Natural killer cell (primary cell): ENCODE measurements around the gene CTDP1. TPM values are rescaled to one million over a fixed set of nuclear protein-coding genes. Genes with fewer than 3 reads are reported as not detected.

Experiments
- ATAC-seq, 3 donors: fragments of 150-1000 bp in 2 of 3; fragments of 200-7000 bp in 1 of 3; cut with Tn5 transposase; 1 replicate in 1 of 3; 2 replicates in 2 of 3; pipeline ENCODE4 v1.10.0; 2021; ENCODE audit warnings: mild to moderate bottlenecking in 2 of 3, moderate library complexity in 2 of 3
- DNase-seq, 2 donors: peaks; one replicate each; pipeline versions ENCODE4 v3.0.0 to v3.0.0-alpha.2; 2013 to 2021; ENCODE audit warnings: mixed read lengths in 1 of 2
- H3K27ac ChIP-seq: one replicate; pipeline ENCODE4 v1.5.1; 2013; ENCODE audit warnings: mild to moderate bottlenecking, low read length
- H3K27me3 ChIP-seq: one replicate; pipeline ENCODE4 v1.6.1; 2013; ENCODE audit warnings: low read length; ENCODE audit not compliant: control insufficient read depth, insufficient read depth
- H3K36me3 ChIP-seq: one replicate; pipeline ENCODE4 v1.6.1; 2013; ENCODE audit warnings: low read length; ENCODE audit not compliant: control insufficient read depth, insufficient read depth
- H3K4me1 ChIP-seq: one replicate; pipeline ENCODE4 v1.6.1; 2013; ENCODE audit warnings: low read length; ENCODE audit not compliant: control insufficient read depth, insufficient read depth
- H3K4me3 ChIP-seq: one replicate; pipeline ENCODE4 v1.5.1; 2013; ENCODE audit warnings: low read length
- H3K9me3 ChIP-seq: one replicate; pipeline ENCODE4 v1.6.1; 2013; ENCODE audit warnings: low read length; ENCODE audit not compliant: control insufficient read depth, insufficient read depth
- H3K27ac Mint-ChIP-seq, 2 donors: one replicate each; pipeline ENCODE4 v1.8.0; 2022; ENCODE audit warnings: mild to moderate bottlenecking in 2 of 2, mixed read lengths in 2 of 2, moderate library complexity in 1 of 2
- H3K27me3 Mint-ChIP-seq, 2 donors: one replicate each; pipeline ENCODE4 v1.8.0; 2022; ENCODE audit warnings: low read depth in 2 of 2, mixed read lengths in 2 of 2
- H3K36me3 Mint-ChIP-seq: one replicate; pipeline ENCODE4 v1.8.0; 2022; ENCODE audit warnings: mixed read lengths
- H3K4me1 Mint-ChIP-seq, 2 donors: one replicate each; pipeline ENCODE4 v1.8.0; 2022; ENCODE audit warnings: mixed read lengths in 2 of 2
- H3K4me3 Mint-ChIP-seq: one replicate; pipeline ENCODE4 v1.8.0; 2022; ENCODE audit warnings: mild to moderate bottlenecking, moderate library complexity, mixed read lengths
- H3K9me3 Mint-ChIP-seq, 2 donors: one replicate each; pipeline ENCODE4 v1.8.0; 2022; ENCODE audit warnings: mixed read lengths in 2 of 2
- WGBS: methylation state at CpG from one replicate; pipeline ENCODE4 v1.1.7; 2013; ENCODE audit warnings: missing lambda C conversion rate; ENCODE audit not compliant: insufficient coverage; 5-methylcytosine and 5-hydroxymethylcytosine counted together
- intact Hi-C: fragments of 100-400 bp; cut with micrococcal nuclease; formaldehyde crosslinking; loops from one replicate; pipeline ENCODE4 v1.14.2; 2022
- total RNA-seq, 4 donors: library from RNA; stranded (reverse); fragments of 120-200 nt in 1 of 4; gene quantifications; one replicate each; pipeline versions ENCODE4 v1.2.3 to v1.2.4, GENCODE V29; 2013 to 2022
- TF ChIP-seq, protein P1 (sequence below): fragments of 200-600 bp; IDR thresholded peaks from one replicate; pipeline ENCODE4 v1.8.0; 2022; ENCODE audit warnings: antibody characterized with exemption

The CTDP1 gene
- total RNA-seq, 3 donors from 2014 or later (not counting 1 experiment from before 2014, with no cell fraction given) = 66.9 to 89.4 (median 77.1) TPM

DNA sequence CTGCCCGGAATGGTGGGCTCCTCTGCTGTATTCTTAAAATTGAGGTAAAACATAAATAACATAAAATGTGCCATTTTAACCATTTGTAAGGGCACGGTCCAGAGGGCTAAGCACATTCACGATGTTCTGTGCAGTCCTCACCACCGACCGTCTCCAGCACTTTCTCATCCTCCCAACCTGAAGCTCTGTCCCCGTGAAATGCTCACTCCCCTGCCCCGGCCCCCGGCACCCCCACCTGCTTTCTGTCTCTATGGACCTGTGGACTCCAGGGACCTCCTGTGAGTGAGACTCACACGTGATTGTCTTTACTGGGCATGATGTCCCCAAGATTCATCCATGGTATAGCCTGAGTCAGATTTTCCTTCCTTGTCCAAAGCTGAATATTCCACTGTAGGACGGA, 38.7 kb upstream of the CTDP1 start:
- WGBS = 95% methylated on average over 10 of the region's 10 CpGs
- Histone ChIP-seq H3K27ac (no peak overlapping the region), H3K4me1 (peaks cover 22% of the 10 kb centered on the region), H3K4me3 (no peak overlapping the region), H3K36me3 (no peaks in the 10 kb centered on the region), H3K27me3 (peaks cover 2% of the 10 kb centered on the region), H3K9me3 (no peaks in the 10 kb centered on the region)
- DNase-seq (no peak), ATAC-seq (no peak)
- peaks cover 0 to 5% of the 10 kb centered on the region in 2 donors for H3K4me1 Mint-ChIP-seq
- H3K27ac Mint-ChIP-seq = no peak overlapping the region
- TF ChIP-seq, protein P1, sequence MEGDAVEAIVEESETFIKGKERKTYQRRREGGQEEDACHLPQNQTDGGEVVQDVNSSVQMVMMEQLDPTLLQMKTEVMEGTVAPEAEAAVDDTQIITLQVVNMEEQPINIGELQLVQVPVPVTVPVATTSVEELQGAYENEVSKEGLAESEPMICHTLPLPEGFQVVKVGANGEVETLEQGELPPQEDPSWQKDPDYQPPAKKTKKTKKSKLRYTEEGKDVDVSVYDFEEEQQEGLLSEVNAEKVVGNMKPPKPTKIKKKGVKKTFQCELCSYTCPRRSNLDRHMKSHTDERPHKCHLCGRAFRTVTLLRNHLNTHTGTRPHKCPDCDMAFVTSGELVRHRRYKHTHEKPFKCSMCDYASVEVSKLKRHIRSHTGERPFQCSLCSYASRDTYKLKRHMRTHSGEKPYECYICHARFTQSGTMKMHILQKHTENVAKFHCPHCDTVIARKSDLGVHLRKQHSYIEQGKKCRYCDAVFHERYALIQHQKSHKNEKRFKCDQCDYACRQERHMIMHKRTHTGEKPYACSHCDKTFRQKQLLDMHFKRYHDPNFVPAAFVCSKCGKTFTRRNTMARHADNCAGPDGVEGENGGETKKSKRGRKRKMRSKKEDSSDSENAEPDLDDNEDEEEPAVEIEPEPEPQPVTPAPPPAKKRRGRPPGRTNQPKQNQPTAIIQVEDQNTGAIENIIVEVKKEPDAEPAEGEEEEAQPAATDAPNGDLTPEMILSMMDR = no peak
- H3K9me3 Mint-ChIP-seq = no peaks in the 10 kb centered on the region
- no peak overlapping the region for H3K4me3 Mint-ChIP-seq
- no peaks in the 10 kb centered on the region for H3K36me3 Mint-ChIP-seq
- peaks cover 16 to 31% of the 10 kb centered on the region in 2 donors for H3K27me3 Mint-ChIP-seq
- intact Hi-C loops = loop anchor here (10.0 kb wide), 1 partner anchor 116 kb away; no protein-coding TSS in a partner anchor

DNA sequence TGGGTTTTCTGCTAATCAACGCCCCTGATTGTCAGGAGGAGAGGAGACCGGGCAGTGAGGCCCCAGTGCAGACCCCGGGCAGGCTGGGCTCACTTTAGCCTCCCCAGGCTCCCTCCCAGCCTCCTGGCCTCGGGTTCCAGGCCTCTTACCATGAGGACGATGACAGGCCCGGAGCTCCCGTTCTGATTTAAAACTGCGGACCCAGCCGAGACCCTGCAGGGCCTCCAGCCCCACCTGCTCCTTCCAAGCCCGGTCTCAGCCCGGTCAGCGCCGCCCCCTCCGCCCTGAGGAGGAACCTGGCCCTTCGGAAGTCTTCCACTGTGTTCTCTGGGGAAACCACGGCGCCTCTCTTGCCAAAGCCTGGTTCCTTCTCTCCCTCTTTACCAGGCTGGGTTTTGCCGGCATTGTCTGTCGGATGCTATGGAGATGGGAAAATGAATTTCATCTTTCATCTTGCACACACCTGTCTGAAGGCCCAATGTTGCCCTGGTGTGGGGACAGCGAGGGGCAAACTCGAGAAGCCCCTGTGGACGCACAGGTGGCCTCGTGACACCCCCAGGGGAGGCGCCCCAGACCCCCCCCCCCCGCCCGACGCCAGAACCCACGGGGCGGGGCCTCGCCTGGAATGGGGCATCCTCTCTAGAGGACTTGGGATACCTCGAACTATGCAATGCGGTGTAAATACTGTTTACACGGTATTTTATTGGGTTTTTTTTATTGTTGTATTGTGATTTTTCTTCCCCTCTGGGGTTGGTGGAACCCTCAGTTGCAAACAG, 37.7 kb upstream of the CTDP1 start:
- no peak overlapping the region for H3K27ac ChIP-seq
- Mint-ChIP-seq H3K4me1 (peaks cover 0 to 5% of the 10 kb centered on the region in 2 donors), H3K4me3 (no peak overlapping the region), H3K36me3 (no peaks in the 10 kb centered on the region), H3K9me3 (no peaks in the 10 kb centered on the region), H3K27ac (no peak overlapping the region), H3K27me3 (peaks cover 15 to 34% of the 10 kb centered on the region in 2 donors)
- 89% methylated on average over 31 of the region's 33 CpGs for WGBS
- intact Hi-C loops = loop anchor here (10.0 kb wide), 1 partner anchor 117 kb away; no protein-coding TSS in a partner anchor
- ATAC-seq = no peak
- TF ChIP-seq, protein P1 = no peak
- no peaks in the 10 kb centered on the region for H3K36me3 ChIP-seq
- no peaks in the 10 kb centered on the region for H3K9me3 ChIP-seq
- H3K4me3 ChIP-seq = no peak overlapping the region
- DNase-seq = no peak
- H3K4me1 ChIP-seq = peaks cover 22% of the 10 kb centered on the region
- H3K27me3 ChIP-seq = peaks cover 2% of the 10 kb centered on the region

DNA sequence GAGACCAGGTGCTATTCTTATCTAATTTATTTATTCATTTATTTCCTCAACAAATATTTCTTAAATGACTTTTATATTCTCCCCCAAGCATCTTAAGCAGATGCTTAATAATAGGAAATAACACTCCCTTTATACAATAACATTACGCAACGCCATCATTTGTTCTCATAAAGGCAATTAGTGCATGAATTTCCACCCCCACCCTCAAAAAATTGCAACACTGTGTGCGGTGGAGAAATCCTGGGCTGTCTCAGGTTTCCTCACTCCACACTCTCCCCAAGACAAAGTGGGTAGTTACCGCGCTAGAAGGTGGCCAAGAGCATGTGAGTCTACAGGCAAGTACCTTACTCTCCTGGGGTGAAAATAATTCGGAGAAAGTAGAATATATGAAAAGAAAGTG, 37.0 kb upstream of the CTDP1 start:
- 88% methylated on average over 6 of the region's 6 CpGs for WGBS
- no peaks in the 10 kb centered on the region for H3K36me3 ChIP-seq
- Mint-ChIP-seq H3K9me3 (no peaks in the 10 kb centered on the region), H3K4me3 (no peak overlapping the region), H3K27me3 (peaks cover 11 to 30% of the 10 kb centered on the region in 2 donors), H3K27ac (no peak overlapping the region), H3K4me1 (peaks cover 0 to 5% of the 10 kb centered on the region in 2 donors), H3K36me3 (no peaks in the 10 kb centered on the region)
- H3K27ac ChIP-seq = no peak overlapping the region
- H3K4me3 ChIP-seq = no peak overlapping the region
- intact Hi-C loops = loop anchor here (10.0 kb wide), 1 partner anchor 118 kb away; no protein-coding TSS in a partner anchor
- peaks cover 22% of the 10 kb centered on the region for H3K4me1 ChIP-seq
- H3K27me3 ChIP-seq = no peaks in the 10 kb centered on the region
- DNase-seq (no peak), ATAC-seq (no peak)
- TF ChIP-seq, protein P1 = no peak
- no peaks in the 10 kb centered on the region for H3K9me3 ChIP-seq
